Stimulated activated CD8-positive, alpha-beta memory T cell treated with anti-CD3 and anti-CD28 coated beads, Interleukin-12 subunit alpha, Interleukin-12 subunit beta, amount 100 ng/mL, for 24 hours (primary cell): ENCODE data around the gene LRMDA.

Experiments
- DNase-seq: peaks from one replicate; pipeline ENCODE4 v3.0.0-alpha.2; 2020; ENCODE audit errors: extremely low read depth

The LRMDA gene

GRCh38 chr10:75402486-75403143 lies 28.8 kb upstream of the LRMDA start:
- no peak for DNase-seq

GRCh38 chr10:75403144-75403938 lies 28.1 kb upstream of the LRMDA start:
- DNase-seq, result no peak

- no peak for DNase-seq
Observed at GRCh38 chr10:75403939-75404814, 27.2 kb upstream of the LRMDA start.

GRCh38 chr10:75404815-75405597 lies 26.4 kb upstream of the LRMDA start:
- DNase-seq, result no peak

- no peak for DNase-seq
Observed at GRCh38 chr10:75405598-75406461, 25.6 kb upstream of the LRMDA start.

- no peak for DNase-seq
Observed at GRCh38 chr10:75406462-75407223, 24.8 kb upstream of the LRMDA start.

- no peak for DNase-seq
Observed at GRCh38 chr10:75407224-75407712, 24.2 kb upstream of the LRMDA start.

GRCh38 chr10:75407713-75408508 lies 23.5 kb upstream of the LRMDA start:
- no peak for DNase-seq

GRCh38 chr10:75408509-75408875 lies 22.9 kb upstream of the LRMDA start:
- DNase-seq, result no peak

- no peak for DNase-seq
Observed at GRCh38 chr10:75408911-75409885, 22.2 kb upstream of the LRMDA start.

- DNase-seq, result no peak
Observed at GRCh38 chr10:75410132-75411005, 21.1 kb upstream of the LRMDA start.

- no peak for DNase-seq
Observed at GRCh38 chr10:75414527-75414926, 16.9 kb upstream of the LRMDA start.

- DNase-seq, result no peak
Observed at GRCh38 chr10:75417522-75417927, 13.9 kb upstream of the LRMDA start.

- DNase-seq, result no peak
Observed at GRCh38 chr10:75418293-75418692, 13.1 kb upstream of the LRMDA start.

GRCh38 chr10:75418712-75419111 lies 12.7 kb upstream of the LRMDA start:
- no peak for DNase-seq

- DNase-seq, result no peak
Observed at GRCh38 chr10:75422913-75423312, 8.5 kb upstream of the LRMDA start.

- DNase-seq, result no peak
Observed at GRCh38 chr10:75424571-75424970, 6.9 kb upstream of the LRMDA start.
